Caco-2 (cell line): ENCODE data around the gene TGM3. TPM values are rescaled to one million over a fixed set of nuclear protein-coding genes. Genes with fewer than 3 reads are reported as not detected.

ENCODE experiments used
- BruUV-seq: library from RNA; stranded (reverse); fragments of 400-500 nt; replicated peaks from 2 replicates; lab custom pipeline; 2021; lab: Mats Ljungman, UMichigan
- CTCF ChIA-PET: fragments of 300-600 bp; sonication (Branson Sonifier 250); formaldehyde crosslinking; loops from one replicate; lab custom pipeline; 2022; ENCODE audit warnings: antibody characterized with exemption; lab: Charles Lee
- POLR2A ChIA-PET: fragments of 300-600 bp; sonication (Branson Sonifier 250); formaldehyde crosslinking; loops from one replicate; lab custom pipeline; 2022; ENCODE audit warnings: antibody characterized with exemption; lab: Charles Lee
- DNase-seq, 2 experiments: peaks; one replicate each; pipeline versions ENCODE4 v3.0.0 to v3.0.0-alpha.2; 2020 to 2022
- H3K27me3 ChIP-seq: replicated peaks from 2 replicates; pipeline ENCODE4 v1.6.0; 2011; ENCODE audit warnings: low read length; ENCODE audit not compliant: control insufficient read depth, insufficient read depth
- H3K36me3 ChIP-seq: 2 replicates; pipeline ENCODE4 v1.5.1; 2011; ENCODE audit warnings: low read length; ENCODE audit not compliant: control insufficient read depth, insufficient read depth
- H3K4me1 ChIP-seq: fragments of 250-450 bp; sonication (Bioruptor Pico); 2 replicates; pipeline ENCODE4 v1.5.1; 2020; ENCODE audit warnings: mild to moderate bottlenecking
- H3K4me3 ChIP-seq: 2 replicates; pipeline ENCODE4 v1.5.1; 2011; ENCODE audit warnings: low read depth, mild to moderate bottlenecking, control low read depth, low read length
- H3K9me3 ChIP-seq: fragments of 250-450 bp; sonication (Bioruptor Pico); 2 replicates; pipeline ENCODE4 v1.5.1; 2020; ENCODE audit warnings: mild to moderate bottlenecking, moderate library complexity
- H3K27ac Mint-ChIP-seq: one replicate; pipeline ENCODE4 v1.8.0; 2022; ENCODE audit warnings: mixed read lengths; ENCODE audit not compliant: unreplicated experiment
- H3K27me3 Mint-ChIP-seq: one replicate; pipeline ENCODE4 v1.8.0; 2022; ENCODE audit warnings: mixed read lengths; ENCODE audit not compliant: insufficient read depth, unreplicated experiment
- H3K36me3 Mint-ChIP-seq: one replicate; pipeline ENCODE4 v1.8.0; 2022; ENCODE audit warnings: mild to moderate bottlenecking, mixed read lengths; ENCODE audit not compliant: insufficient read depth, unreplicated experiment
- H3K4me1 Mint-ChIP-seq: one replicate; pipeline ENCODE4 v1.8.0; 2022; ENCODE audit warnings: low read depth, mixed read lengths; ENCODE audit not compliant: unreplicated experiment
- H3K4me3 Mint-ChIP-seq: one replicate; pipeline ENCODE4 v1.8.0; 2022; ENCODE audit warnings: mild to moderate bottlenecking, moderate library complexity, mixed read lengths; ENCODE audit not compliant: unreplicated experiment
- H3K9me3 Mint-ChIP-seq: one replicate; pipeline ENCODE4 v1.8.0; 2022; ENCODE audit warnings: mixed read lengths; ENCODE audit not compliant: unreplicated experiment
- CTCF ChIP-seq, 2 experiments: fragments of 200-600 bp in 1 of 2; IDR thresholded peaks; 1 replicate in 1 of 2; 2 replicates in 1 of 2; pipeline versions ENCODE4 v1.5.1 to v1.8.0; 2011 to 2022; ENCODE audit warnings: antibody characterized with exemption in 1 of 2, control low read depth in 1 of 2, inconsistent platforms in 1 of 2, low read depth in 1 of 2, low read length in 1 of 2, mild to moderate bottlenecking in 1 of 2, moderate library complexity in 1 of 2; ENCODE audit not compliant: insufficient read depth in 1 of 2, severe bottlenecking in 1 of 2, unreplicated experiment in 1 of 2
- intact Hi-C: fragments of 100-400 bp; cut with micrococcal nuclease; formaldehyde crosslinking; loops from one replicate; pipeline ENCODE4 v1.10.0; 2022; ENCODE audit not compliant: unreplicated experiment
- total RNA-seq: library from RNA; stranded (reverse); gene quantifications from 2 replicates; pipeline ENCODE4 v1.2.3, GENCODE V29; 2022

The TGM3 gene
- total RNA-seq, 1 experiment from 2014 or later, result 0.20 TPM

- intact Hi-C loops, result no loop called here
- no peak for TF ChIP-seq CTCF (IDR thresholded peaks at IDR 0.05; ENCODE audit: insufficient read depth in 1 of 2, low read depth in 1 of 2, low read length in 1 of 2, severe bottlenecking in 1 of 2, unreplicated experiment in 1 of 2)
- Mint-ChIP-seq H3K4me3 (peak overlapping the region; percentile 27), H3K27ac (no peak overlapping the region), H3K9me3 (no peaks in the 10 kb centered on the region), H3K27me3 (no peaks in the 10 kb centered on the region), H3K36me3 (no peaks in the 10 kb centered on the region), H3K4me1 (peaks cover 8% of the 10 kb centered on the region)
- H3K4me3 ChIP-seq, result no peak overlapping the region
- CTCF ChIA-PET, result interaction anchor here (0.6 to 1.0 kb wide), 2 partner anchors 13 to 53 kb away, joined by 3 to 4 read pairs; no protein-coding TSS in a partner anchor
- POLR2A ChIA-PET, result no interaction called here
- no peaks in the 10 kb centered on the region for H3K36me3 ChIP-seq
- no peaks in the 10 kb centered on the region for H3K9me3 ChIP-seq
- peaks cover 9% of the 10 kb centered on the region; the same call in 1 of the 2 replicates for H3K4me1 ChIP-seq
- no peaks in the 10 kb centered on the region for H3K27me3 ChIP-seq
- DNase-seq, result peak in 1 of 2 experiments; percentile 29
- BruUV-seq, result no TSS peak
Observed at GRCh38 chr20:2289475-2289874, 6.3 kb upstream of the TGM3 start.

- Mint-ChIP-seq H3K9me3 (no peaks in the 10 kb centered on the region), H3K4me1 (peaks cover 8% of the 10 kb centered on the region), H3K36me3 (no peaks in the 10 kb centered on the region), H3K4me3 (no peak overlapping the region), H3K27ac (no peak overlapping the region), H3K27me3 (no peaks in the 10 kb centered on the region)
- H3K27me3 ChIP-seq, result no peaks in the 10 kb centered on the region
- H3K36me3 ChIP-seq, result no peaks in the 10 kb centered on the region
- ChIA-PET POLR2A (no interaction called here), CTCF (no interaction called here)
- no TSS peak for BruUV-seq
- TF ChIP-seq CTCF (IDR thresholded peaks at IDR 0.05; ENCODE audit: insufficient read depth in 1 of 2, low read depth in 1 of 2, low read length in 1 of 2, severe bottlenecking in 1 of 2, unreplicated experiment in 1 of 2), result no peak
- intact Hi-C loops, result no loop called here
- no peaks in the 10 kb centered on the region for H3K9me3 ChIP-seq
- no peak for DNase-seq
- no peak overlapping the region for H3K4me3 ChIP-seq
- peaks cover 5% of the 10 kb centered on the region; the same call in 1 of the 2 replicates for H3K4me1 ChIP-seq
Observed at GRCh38 chr20:2290486-2290885, 5.3 kb upstream of the TGM3 start.

- POLR2A ChIA-PET, result interaction anchor here (0.6 to 0.7 kb wide), 2 partner anchors 17 to 100 kb away, joined by 6 to 8 read pairs; no protein-coding TSS in a partner anchor
- H3K27me3 ChIP-seq, result no peaks in the 10 kb centered on the region
- H3K4me3 Mint-ChIP-seq, result no peak overlapping the region
- no peaks in the 10 kb centered on the region for H3K9me3 ChIP-seq
- no peak overlapping the region for H3K27ac Mint-ChIP-seq
- peaks cover 11% of the 10 kb centered on the region for H3K4me1 ChIP-seq
- no peak overlapping the region for H3K4me3 ChIP-seq
- no peak for TF ChIP-seq CTCF (IDR thresholded peaks at IDR 0.05; ENCODE audit: insufficient read depth in 1 of 2, low read depth in 1 of 2, low read length in 1 of 2, severe bottlenecking in 1 of 2, unreplicated experiment in 1 of 2)
- H3K36me3 Mint-ChIP-seq, result no peaks in the 10 kb centered on the region
- no peaks in the 10 kb centered on the region for H3K36me3 ChIP-seq
- no peaks in the 10 kb centered on the region for H3K27me3 Mint-ChIP-seq
- peaks cover 14% of the 10 kb centered on the region for H3K4me1 Mint-ChIP-seq
- CTCF ChIA-PET, result no interaction called here
- intact Hi-C loops, result no loop called here
- BruUV-seq, result no TSS peak
- H3K9me3 Mint-ChIP-seq, result no peaks in the 10 kb centered on the region
- DNase-seq, result peak in 1 of 2 experiments; percentile 24
Observed at GRCh38 chr20:2292416-2293110, 3.2 kb upstream of the TGM3 start.
